Fibroblast of the aortic adventitia (primary cell): ENCODE results near the gene EXOC6. TPM values are rescaled to one million over a fixed set of nuclear protein-coding genes. Genes with fewer than 3 reads are reported as not detected.

ENCODE experiments used
- DNase-seq: peaks from one replicate; pipeline ENCODE4 v3.0.0-alpha.2; 2010; ENCODE audit warnings: low read depth
- H3K4me3 ChIP-seq: 2 replicates; pipeline ENCODE4 v1.5.1; 2011; ENCODE audit warnings: low read depth, mild to moderate bottlenecking, control low read depth, low read length, moderate library complexity
- total RNA-seq: library from RNA; depleted of rRNA; stranded (reverse); fragments of >200 nt; gene quantifications from 2 replicates; pipeline ENCODE4 v1.2.3, GENCODE V29; 2012; ENCODE audit warnings: low replicate concordance
- TF ChIP-seq, protein P1 (sequence below): IDR thresholded peaks from 2 replicates; pipeline ENCODE4 v1.5.1; 2011; ENCODE audit warnings: mild to moderate bottlenecking, low read length, control low read depth, inconsistent platforms; ENCODE audit not compliant: insufficient read depth

Gene EXOC6
- total RNA-seq, 1 donor = 16.5 TPM

DNA sequence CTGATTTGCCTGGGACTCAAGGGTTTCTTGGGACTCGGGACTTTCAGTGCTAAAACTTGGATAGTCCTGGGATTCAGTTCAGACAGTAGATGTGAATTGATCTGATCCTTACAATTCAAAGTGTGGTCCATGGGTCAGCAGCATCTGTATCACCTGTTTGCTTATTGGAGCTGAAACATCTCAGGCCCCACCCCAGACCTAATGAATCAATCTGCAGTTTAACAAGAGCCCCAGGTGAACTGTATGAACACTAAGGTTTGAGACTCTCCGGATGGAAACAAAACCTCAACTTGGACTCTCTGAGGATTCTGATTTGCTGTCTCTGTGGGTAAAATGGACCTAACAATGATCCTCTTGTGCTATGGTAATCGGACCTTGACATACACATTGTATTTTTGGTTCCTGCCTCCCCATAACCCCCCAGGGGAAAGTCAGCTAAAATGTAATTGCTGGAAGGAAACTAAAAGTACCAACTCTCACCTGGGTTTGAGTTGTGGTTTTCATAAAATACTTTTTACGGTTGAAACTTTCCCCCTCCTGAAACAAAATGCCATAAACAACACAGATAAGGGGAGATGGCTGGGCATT is 237.0 kb downstream of the EXOC6 start:
- H3K4me3 ChIP-seq = no peak overlapping the region
- DNase-seq = no peak
- TF ChIP-seq, protein P1, sequence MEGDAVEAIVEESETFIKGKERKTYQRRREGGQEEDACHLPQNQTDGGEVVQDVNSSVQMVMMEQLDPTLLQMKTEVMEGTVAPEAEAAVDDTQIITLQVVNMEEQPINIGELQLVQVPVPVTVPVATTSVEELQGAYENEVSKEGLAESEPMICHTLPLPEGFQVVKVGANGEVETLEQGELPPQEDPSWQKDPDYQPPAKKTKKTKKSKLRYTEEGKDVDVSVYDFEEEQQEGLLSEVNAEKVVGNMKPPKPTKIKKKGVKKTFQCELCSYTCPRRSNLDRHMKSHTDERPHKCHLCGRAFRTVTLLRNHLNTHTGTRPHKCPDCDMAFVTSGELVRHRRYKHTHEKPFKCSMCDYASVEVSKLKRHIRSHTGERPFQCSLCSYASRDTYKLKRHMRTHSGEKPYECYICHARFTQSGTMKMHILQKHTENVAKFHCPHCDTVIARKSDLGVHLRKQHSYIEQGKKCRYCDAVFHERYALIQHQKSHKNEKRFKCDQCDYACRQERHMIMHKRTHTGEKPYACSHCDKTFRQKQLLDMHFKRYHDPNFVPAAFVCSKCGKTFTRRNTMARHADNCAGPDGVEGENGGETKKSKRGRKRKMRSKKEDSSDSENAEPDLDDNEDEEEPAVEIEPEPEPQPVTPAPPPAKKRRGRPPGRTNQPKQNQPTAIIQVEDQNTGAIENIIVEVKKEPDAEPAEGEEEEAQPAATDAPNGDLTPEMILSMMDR = no peak

DNA sequence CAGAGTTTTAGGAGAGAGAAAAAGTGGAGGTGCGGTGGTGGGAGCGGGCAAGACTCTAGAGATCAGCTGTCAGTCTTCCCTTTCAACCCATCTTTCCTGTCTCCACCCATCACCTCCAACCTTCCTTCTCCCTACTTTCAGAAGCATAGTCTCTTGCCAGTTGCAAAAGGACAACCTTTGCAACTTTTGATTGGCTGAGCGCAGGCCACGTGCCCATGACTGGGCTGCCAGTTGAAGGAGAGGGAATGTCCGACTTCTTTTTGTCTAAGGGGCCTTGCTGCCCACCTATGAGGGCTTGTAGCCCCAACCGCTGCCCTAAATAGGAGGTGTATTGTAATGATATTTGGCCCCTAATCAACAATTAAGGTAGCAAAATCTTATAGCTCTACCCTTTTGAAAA is 238.0 kb downstream of the EXOC6 start:
- no peak overlapping the region for H3K4me3 ChIP-seq
- TF ChIP-seq, protein P1 = no peak
- DNase-seq = no peak

DNA sequence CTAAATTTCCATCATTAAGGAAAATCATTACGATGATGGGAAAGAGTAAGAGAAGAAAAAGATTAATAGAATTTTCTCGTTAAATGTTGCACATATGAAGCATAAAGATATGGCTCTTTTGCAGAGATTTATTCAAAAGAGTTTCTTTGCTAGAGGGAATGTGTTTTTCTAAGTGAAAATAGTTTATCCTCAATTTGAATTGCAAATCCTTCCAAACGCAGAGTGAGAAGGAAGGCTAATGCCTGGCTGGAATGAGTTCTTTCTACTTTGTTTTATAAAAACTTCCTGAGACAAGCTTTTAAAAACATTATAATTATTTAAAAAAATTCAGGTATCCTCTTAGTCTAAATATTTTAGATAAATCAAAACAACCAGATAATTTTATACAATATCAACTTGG is 239.5 kb downstream of the EXOC6 start:
- no peak for DNase-seq
- TF ChIP-seq, protein P1 = no peak
- H3K4me3 ChIP-seq = no peak overlapping the region

DNA sequence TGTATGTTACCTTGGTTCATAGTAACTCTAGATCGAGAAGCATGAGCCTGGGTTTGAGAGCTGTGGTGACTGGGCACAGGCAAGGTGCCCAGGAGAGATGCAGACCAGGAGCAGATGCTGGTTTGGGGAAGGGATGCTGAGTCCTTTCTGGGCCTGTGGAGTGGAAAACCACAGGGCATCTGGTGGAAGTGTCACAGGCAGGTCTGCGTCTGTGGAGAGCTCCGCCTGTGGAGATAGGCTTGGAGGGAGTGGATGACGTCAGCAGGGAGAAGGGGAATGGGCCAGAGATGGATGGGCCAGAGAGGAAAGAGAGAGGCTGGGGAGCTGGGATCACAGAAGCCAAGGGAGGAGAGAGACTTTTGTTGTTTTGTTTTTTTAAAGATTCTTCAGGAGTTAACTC is 240.1 kb downstream of the EXOC6 start:
- DNase-seq = no peak
- TF ChIP-seq, protein P1 = no peak
- H3K4me3 ChIP-seq = no peak overlapping the region

DNA sequence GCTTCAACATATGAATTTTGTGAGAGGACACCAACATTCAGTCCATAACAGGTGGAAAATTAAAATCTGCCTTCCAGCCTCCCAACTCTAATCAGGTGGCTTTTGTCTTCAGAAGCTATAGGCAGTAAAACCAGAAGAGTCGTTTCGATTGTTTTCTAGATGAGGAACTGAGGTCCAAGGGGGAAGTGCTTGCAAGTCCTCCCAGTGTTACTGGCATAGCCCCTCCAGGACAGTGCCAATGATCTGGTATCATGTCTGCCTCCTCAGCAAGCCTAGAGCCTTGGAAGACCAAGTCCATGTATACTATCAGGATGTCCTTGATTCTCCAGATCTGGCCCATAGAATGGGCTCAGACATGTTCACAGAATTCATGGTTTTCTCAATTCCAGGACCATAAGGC is 242.3 kb downstream of the EXOC6 start:
- no peak for DNase-seq
- H3K4me3 ChIP-seq = no peak overlapping the region
- TF ChIP-seq, protein P1 = no peak

DNA sequence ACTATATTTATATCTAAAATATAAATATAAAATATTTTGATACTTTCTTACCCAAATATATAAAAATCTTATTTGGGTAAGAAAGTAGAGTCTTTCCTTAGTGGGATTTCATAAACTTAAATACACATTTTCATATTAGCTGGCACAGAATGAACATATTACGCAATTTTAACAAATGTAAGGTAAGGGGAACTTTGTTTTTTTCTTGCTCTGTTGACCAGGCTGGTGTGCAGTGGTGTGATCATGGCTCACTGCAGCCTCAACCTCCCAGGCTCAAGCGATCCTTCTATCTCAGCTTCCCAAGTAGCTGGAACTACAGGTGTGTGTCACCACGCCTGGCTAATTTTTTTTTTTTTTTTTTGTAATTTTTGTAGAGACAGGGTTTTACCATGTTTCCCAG is 243.6 kb downstream of the EXOC6 start:
- no peak for DNase-seq
- H3K4me3 ChIP-seq = no peak overlapping the region
- TF ChIP-seq, protein P1 = no peak

DNA sequence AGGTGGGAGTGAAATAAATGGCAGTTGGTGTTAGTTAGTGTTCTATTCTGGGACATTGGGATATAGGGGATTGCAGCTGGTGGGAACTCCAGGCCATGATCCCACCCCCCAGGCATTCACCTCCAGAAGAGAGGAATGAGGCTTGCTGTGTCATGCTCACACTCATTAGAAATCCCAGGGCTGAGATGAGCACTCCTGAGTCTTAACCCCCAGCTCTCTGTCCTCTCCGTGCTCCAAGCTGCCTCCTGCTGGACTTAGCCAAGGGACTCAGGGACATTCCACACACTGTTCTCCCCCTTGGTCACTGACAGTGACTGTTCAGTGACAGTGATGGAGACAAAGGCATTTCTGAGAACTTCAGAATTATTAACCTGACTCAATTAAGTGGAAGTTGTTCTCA is 246.9 kb downstream of the EXOC6 start:
- H3K4me3 ChIP-seq = no peak overlapping the region
- DNase-seq = no peak
- TF ChIP-seq, protein P1 = no peak
